Kidney capillary endothelial cell (primary cell): Measurements from ENCODE around the gene IFI27.
"Not testable (repeated sequence)": the region's sequence is repeated elsewhere in the genome, so short reads cannot be mapped to it uniquely, and the experiment has no call there.

ENCODE experiments used
- DNase-seq: peaks from one replicate; pipeline ENCODE4 v3.0.0-alpha.2; 2018; ENCODE audit warnings: low spot score

Gene IFI27

DNA sequence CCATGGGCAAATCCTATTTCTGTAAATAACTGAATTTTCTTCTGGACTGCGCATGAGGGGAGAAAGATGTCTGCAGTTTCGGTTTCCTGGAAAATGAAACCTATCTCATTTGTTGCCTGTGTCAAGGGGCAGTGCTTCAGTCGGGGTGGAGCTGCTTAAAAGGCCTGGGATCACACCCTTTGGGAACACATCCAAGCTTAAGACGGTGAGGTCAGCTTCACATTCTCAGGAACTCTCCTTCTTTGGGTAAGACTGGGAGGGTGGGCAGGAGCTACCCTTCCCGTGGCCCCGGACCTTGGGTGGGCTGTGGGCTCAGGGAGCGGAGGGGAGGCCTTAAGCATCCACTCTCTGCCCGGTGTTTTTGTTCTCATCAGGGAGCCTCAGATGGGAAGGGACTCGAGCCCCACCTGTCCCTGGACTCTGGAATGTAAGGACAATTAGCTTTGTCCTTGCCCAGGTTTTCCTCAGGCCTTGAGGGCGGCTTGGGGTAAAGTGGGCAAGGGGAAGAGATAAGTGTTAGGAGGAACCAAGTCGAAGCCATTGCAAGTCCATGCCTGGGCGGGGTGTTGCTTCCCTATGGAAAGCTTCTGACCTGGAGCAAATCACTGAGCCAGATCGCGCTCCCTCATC lies at the start of gene IFI27:
Gene IFI27, plus strand, starts transcription at position 185 of the 630 bp plus-strand sequence.
- no peak for DNase-seq

DNA sequence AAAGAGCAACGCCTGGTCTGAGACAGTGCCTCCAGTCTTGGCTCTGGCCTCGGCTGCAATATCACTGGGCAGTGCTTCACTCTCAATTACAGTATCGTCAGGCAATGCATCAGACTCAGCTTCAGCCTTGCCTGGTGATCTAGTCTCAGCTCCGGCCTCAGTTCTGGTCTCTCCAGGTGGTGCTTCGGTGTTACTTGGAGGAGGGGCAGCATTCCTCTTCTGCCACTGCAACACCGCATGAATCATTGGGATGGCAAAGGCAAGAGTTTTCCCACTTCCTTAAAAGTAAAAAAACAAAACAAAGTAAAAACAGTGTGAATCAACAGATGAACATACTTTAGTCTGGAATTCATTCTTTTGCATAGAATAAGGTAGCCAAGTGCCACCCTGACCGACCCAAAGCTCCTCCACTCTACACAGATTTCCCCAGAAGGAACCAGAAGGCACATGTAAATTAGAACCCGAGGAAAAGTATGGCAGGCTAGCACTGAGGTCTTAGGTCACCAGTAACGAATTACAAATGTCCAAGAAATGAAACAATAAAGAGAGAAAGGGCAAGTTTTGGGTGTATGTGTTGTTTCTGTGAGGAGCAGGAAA lies 48.1 kb upstream of the IFI27 start:
- DNase-seq = no peak

DNA sequence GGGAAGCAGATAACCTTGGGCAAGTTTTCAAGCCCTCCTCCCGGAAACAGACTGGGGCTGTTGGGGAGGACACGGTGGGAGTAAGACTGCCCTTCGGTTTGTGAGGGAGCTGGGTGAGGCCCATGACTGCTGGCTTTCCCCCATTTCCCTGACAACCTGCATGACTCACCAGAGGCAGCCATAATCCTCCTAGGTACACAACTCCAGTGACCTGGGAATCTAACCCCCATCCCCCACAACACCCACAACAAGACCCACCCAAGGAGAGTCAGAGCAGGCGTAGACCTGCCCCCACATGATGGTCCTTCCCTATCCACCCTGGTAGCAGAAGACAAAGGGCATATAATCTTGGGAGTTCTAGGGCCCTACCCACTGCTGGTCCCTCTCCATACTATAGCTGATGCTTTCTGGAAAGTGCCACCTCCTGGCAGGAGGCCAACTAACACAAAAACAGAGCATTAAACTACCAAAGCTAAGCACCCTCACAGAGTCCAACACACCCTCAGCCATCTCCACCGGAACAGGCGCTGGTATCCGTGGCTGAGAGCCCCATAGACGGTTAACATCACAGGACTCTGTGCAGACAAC lies 44.4 kb upstream of the IFI27 start:
- no peak for DNase-seq

DNA sequence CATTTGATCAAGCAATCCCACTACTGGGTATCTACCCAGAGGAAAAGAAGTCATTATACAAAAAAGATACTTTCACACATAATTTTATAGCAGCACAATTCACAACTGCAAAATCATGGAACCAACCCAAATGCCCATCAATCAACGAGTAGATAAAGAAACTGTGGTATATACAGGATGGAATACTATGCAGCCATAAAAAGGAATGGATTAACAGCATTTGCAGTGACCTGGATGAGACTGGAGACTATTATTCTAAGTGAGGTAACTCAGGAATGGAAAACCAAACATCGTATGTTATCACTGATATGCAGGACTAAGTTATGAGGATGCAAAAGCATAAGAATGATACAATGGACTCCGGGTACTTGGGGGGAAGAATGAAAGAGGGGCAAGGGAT lies 38.5 kb upstream of the IFI27 start:
- DNase-seq = not testable (repeated sequence)

DNA sequence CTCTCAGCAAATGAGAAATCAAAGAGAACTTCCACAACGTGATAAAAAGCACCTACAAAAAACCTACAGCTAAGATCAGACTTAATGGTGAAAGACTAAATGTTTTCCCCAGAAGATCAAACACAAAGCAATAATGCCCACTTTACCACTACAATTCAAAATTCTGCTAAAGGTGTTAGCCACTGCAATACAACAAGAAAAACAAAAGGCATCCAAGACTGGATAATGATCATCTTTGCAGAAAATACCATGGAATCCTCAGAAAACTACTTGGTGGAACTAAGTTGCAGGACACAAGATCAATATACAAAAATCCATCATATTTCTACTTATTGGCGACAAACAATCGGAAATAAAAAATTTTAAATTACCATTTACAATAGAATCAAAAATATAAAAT lies 36.0 kb upstream of the IFI27 start:
- no peak for DNase-seq

DNA sequence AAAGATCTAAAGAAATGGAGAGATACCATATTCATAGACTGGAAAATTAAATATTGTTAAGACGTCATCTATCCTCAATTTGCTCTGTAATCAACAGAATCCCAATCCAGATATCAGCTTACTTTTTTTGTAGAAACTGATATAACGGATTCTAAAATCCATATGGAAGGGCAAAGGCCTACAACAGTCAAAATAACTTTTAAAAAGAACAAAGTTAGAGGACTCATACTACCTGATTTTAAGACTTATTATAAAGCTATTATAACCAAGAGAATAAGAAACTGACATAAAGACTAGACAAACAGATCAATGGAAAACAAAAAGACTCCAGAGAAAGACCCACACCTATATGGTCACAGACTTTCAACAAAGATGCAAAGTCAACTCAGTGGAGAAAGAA lies 35.5 kb upstream of the IFI27 start:
- DNase-seq = no peak

DNA sequence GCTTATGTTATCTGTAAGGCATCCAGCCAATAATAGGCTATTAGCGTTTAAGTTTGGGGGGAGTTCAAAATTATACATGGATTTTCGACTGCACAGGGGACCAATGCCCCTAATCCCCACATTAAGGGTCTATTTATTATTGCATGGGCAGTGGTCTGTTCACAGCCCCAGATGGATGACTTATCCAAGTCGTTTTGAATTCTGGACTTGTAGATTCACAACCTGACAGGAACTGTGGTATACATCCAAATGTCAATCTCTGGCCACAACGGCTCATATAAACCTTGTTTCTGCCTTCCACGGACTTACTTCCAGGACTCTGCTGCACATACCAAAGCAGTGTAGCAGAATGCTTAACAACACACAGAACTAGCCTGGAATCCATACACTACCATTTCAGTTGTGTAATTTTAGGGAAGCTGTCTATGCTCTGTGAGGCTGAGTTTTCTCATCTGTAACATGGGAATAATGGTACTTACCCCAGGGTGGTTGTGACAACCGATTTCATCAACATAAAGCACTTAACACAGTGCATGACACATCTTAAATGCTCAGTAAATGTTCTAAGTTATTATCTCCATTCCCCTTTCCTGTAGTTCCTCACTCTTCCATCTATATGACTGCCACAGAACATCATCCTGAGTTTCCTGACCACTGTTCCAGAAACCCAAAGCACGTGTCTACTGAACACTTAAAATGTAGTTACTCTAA lies 33.3 kb upstream of the IFI27 start:
- no peak for DNase-seq

DNA sequence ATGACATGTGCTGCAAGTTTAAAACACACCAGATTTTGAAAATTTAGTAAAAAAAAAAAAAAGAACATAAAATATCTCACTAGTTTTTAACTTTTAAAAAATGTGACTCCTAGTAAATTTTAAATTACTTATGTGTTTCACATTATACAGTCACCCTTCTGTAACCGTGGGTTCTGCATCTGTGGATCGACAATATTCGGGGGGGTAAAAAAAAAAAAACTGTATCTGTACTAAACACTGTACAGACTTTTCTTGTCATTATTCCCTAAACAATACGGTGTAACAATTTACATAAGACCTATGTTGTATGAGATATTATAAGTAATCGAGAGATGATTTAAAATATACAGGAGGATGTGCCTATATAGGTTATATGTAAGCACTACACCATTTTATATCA lies 32.7 kb upstream of the IFI27 start:
- DNase-seq = no peak

DNA sequence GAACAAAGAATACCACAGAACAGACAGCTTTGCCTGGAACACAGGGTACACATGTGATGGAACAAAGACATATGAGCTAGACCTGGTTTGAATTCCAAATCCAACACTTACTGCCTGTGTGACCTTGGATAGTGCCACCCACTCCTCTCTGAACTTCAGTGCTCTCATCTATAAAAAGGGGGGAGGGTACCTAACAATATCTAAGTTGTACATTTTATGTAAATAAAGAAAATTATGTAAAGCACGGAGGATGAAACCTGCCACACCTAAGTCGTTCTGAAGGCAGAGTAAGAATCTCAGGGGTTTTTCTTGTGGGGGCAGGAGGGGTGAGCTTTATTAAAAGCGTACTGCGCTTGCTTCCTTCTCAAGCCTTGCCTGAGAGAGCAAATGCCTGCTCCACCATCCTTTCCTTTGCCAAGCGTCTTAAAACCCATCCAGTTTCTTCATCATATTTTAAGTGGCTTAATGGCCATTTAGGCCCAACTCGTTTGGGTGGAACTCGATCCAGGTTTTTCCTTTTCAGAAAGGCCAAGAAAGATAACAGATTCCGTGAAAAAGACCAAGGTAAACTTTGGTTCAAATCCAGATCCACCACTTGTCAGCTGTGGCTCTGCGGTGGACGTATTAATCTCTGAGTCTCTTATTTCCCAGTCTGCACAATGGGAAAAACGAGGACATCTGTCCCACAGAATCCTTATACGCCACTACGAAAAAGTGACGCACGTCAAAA lies 30.5 kb upstream of the IFI27 start:
- peak; percentile 42 for DNase-seq

DNA sequence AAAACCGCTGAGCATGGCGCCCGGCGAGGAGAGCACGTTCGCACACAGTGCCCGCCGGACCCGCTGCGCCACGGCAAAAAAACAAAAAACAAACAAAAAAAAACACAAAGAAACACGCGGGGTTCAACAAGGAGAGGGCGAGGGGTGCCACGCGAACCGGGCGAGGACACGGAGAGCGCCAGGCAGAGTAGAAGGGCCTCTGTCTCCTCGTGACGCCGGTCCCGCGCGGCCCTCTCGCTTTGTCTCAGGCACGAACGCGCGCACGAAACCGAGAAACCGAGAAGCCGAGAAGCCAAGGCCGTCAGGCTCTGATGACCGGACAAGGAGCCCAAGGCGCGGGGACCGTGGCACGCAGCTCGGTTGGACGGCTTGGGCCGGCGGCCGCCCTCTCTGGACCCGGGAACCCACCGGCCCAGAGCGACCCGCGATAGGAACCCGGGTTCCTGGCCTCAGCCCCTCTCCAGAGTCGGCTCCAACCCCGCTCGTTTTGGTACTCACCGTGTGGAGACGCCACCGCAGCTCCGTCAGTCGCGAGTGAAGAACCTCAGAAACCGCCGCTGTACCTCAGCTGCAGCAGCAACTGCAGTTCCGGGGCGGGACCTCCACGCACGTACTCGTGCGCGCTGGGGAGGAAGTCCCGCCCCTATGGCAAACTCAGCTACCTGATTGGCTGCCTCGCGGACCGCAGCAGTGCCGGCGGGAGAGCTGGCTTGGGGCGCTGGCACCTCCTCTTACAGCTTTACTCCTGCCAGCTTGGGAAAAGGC lies 29.7 kb upstream of the IFI27 start, which contains the start of the genes DDX24 and IFI27L1:
Gene DDX24, minus strand, starts transcription at position 582 of the 765 bp plus-strand sequence. CDS start 1,460 bp downstream, outside the sequence.
Gene IFI27L1, plus strand, starts transcription at position 690 of the 765 bp plus-strand sequence. CDS start 15,628 bp downstream, outside the sequence.
- peak; percentile 90 for DNase-seq

DNA sequence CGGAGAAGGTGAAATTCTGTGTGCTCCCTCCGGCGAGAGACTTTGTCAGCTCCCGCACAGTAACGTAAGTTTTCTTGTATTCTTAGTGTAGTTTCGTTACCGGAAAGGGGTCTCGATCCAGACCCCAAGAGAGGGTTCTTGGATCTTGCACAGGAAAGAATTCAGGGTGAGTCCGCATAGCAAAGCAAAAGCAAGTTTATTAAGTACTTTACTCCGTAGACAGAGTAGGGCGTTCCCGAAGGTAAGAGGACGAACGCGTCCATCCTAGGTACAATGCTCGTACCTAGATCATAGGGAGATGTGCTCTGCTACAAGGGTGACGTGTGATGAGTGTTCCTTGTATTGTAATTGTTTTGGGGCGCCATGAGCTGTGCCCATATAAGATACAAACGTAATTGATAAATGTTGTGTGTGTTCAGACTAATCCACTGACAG lies 29.1 kb upstream of the IFI27 start:
- DNase-seq = no peak

DNA sequence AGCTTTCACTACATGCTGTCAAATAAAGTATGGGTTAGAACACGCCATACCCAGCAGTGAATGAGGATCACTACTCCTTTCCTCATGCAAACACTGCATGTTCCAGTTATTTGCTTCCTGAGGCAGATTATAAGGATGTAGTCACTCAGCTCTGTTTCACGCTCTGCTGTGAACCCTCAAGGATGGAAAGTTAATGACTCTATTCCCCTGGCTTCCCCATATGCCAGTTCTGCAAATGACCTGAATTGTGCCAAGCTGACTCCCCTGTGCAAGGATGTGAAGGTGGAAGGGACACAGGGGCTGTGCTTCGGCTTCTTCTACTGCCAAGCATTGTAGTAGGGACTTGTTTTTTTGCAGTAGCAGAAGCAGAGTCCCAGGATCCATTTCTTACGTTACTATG lies 22.6 kb upstream of the IFI27 start:
- DNase-seq = no peak

DNA sequence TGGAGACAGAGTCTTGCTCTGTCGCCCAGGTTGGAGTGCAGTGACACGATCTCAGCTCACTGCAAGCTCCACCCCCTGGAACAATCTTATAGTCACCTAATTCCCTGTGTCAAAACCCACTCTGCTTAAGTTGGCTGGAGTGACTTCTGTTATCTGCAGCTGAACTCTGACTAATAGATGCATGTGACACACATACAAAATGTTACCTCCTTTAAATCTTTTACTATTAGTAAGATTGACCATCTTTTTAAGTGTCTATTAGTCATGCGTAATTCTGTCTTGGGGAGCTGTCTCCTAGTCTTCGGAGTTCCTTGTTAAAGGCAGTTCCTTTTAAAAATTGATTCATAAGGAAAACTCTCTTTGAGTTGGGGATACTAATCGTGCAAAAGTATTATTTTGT lies 22.0 kb upstream of the IFI27 start:
- DNase-seq = no peak

DNA sequence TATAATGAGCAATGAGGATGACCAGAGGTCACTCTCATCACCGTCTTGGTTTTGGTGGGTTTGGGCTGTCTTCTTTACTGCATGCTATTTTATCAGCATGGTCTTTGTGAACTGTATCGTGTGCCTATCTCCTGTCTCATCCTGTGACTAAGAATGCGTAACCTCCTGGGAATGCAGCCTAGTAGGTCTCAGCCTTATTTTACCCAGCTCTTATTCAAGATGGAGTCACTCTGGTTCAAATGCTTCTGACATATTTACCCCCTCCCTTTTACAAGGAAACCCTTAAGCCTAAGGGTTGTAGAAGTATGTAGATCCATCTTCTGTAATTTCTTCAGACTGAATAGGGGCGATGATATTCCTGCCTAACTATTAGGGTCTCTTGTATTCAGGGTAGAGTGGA lies 21.1 kb upstream of the IFI27 start:
- DNase-seq = no peak

DNA sequence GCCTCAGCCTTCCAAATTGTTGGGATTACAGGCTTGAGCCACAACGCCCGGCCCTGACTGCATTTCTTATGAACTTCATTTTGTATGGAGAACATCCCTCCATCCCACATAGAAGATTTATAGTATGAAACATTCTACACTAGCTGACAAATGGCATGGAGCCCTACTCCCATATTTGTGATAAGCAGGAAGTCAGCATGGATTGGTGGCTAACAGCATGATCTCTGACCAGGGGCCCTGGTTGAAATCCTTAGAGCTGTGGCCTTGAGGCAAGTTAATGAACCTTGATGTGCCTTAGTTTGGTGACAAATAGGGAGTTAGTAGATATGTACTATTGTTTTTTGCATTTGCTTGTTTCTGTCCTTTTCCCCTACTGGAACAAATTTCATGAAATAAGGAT lies 17.1 kb upstream of the IFI27 start:
- DNase-seq = no peak

DNA sequence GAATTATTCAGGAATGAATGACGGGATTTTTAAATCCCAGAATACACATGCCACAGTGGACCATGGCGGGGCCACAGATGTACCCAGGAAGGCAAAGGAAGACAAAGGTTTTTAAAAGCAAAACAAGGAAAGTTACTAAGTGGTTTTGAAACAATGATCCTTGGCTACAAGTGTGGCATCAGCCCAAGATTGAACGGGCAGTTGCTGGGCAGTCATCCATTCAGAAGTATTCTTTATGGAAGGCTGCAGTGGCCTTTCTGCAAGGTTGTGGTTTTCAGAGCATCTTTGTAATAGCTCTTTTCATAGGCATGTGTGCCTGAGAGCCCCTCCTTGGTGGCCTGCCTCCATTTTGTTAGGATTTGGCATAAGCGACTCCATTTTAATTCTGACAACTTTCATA lies 13.4 kb upstream of the IFI27 start:
- no peak for DNase-seq

DNA sequence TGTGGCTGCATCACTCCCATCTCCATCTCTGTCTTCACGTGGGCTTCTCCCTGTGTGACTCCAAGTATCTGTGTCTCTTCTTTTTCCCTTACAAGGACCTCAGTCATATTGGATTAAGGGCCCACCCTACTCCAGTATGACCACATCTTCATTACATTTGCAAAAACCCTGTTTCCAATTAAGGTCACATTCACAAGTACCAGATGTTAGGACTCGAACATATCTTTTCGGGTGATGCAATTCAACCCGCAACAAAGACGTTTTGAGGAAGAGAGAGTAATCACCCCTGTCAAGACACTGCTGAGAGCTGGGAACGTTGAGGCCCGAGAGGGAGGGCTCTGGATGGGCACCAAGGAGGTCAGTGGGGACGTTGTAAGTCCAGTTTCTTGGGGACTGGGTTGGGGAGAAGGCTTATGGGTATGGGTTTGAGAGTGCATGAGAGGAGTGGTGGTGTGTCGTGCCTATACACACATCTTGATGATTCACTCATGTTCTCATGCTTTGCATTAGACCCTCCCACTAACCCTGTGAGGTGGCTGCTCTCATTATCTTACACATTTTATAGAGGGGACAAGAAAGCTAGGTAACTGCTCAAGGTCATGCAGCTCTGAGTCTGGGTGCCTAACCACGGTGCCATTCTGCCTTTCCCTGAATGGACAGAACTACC lies 12.1 kb upstream of the IFI27 start:
- DNase-seq = no peak

DNA sequence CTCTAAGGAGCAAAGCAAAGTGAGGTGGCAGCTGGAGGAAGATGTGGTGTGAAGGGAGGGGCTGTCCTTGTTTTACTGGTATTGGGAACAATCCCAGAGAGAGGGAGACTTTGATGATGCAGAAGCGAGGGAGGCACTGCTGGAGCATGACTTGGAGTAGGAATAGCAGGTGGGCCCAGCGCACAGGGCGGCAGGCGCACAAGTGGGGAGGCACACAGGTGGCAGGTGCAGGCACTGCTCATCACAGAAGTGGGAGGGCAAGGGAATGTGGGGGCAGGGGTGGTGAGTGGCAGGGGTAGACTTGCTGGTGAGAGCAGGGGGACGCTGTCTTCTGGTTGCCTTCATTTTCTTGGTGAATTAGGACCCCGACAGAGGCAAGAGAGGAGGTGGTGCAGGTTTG lies 11.5 kb upstream of the IFI27 start:
- no peak for DNase-seq

DNA sequence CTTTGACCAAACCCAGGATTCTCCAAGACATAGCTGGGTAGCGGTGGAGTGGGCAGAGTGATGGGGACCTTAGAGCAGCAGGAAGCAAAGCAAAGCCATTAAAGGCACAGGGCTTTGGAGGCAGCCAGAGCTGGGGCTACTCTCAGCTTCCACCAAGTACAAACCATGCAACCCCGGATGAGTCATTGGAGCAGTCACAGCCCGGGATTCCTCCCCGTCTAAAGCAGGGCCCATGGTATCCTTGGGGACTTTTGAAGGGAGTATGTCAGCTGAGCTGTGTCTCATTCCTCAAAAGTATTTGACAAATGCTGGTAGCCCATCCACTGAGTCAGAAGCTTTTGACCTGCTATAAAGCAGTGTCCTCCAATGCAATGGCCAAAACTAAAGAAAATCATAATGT lies 9.7 kb upstream of the IFI27 start:
- no peak for DNase-seq

DNA sequence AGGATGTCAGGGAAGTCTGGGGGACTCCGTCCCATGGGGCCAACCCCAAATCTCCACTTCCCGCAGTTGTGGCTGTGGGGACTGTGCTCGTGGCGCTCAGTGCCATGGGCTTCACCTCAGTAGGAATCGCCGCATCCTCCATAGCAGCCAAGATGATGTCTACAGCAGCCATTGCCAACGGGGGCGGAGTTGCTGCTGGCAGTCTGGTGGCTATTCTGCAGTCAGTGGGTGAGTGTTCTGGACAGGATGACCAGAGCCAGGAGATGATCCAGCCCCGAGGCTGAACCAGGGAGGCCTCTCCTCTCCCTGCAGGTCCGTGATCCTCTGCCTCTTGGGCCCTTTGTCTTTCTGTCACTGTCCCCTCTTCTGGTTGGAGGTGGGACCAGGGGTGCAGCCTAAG lies 8.8 kb upstream of the IFI27 start:
- DNase-seq = no peak
